Endodermal cell (in vitro differentiated cells): ENCODE results near the gene DNAH5. TPM values are rescaled to one million over a fixed set of nuclear protein-coding genes. Genes with fewer than 3 reads are reported as not detected.

Source experiments
- DNase-seq: peaks from one replicate; pipeline ENCODE4 v3.0.0-alpha.2; 2017
- H3K27ac ChIP-seq: 2 replicates; pipeline ENCODE4 v1.5.1; 2013; ENCODE audit warnings: mild to moderate bottlenecking, low read depth, low read length, moderate library complexity
- H3K27me3 ChIP-seq: 2 replicates; pipeline ENCODE4 v1.6.1; 2013; ENCODE audit warnings: mild to moderate bottlenecking, low read length, moderate library complexity; ENCODE audit not compliant: insufficient read depth, control insufficient read depth, poor library complexity, severe bottlenecking
- H3K36me3 ChIP-seq: 2 replicates; pipeline ENCODE4 v1.7.0; 2013; ENCODE audit warnings: mild to moderate bottlenecking, low read length, moderate library complexity; ENCODE audit not compliant: control insufficient read depth, insufficient read depth
- H3K4me1 ChIP-seq: one replicate; pipeline ENCODE4 v1.7.0; 2013; ENCODE audit warnings: low read length; ENCODE audit not compliant: control insufficient read depth, insufficient read depth
- H3K4me3 ChIP-seq: 2 replicates; pipeline ENCODE4 v1.5.1; 2013; ENCODE audit warnings: mild to moderate bottlenecking, low read length, moderate library complexity
- H3K9ac ChIP-seq: 2 replicates; pipeline ENCODE4 v1.6.1; 2013; ENCODE audit warnings: mild to moderate bottlenecking, low read length, moderate library complexity; ENCODE audit not compliant: poor library complexity, severe bottlenecking; ENCODE audit errors: extremely low read depth
- H3K9me3 ChIP-seq: 2 replicates; pipeline ENCODE4 v1.6.1; 2013; ENCODE audit warnings: mild to moderate bottlenecking, low read length, moderate library complexity; ENCODE audit not compliant: control insufficient read depth
- H3K27ac Mint-ChIP-seq: 2 replicates; pipeline ENCODE4 v1.8.0; 2020; ENCODE audit warnings: mixed read lengths
- H3K27me3 Mint-ChIP-seq: 2 replicates; pipeline ENCODE4 v1.8.0; 2021; ENCODE audit warnings: mild to moderate bottlenecking, mixed read lengths; ENCODE audit not compliant: insufficient read depth
- H3K36me3 Mint-ChIP-seq: 2 replicates; pipeline ENCODE4 v1.8.0; 2020; ENCODE audit warnings: low read depth, mixed read lengths
- H3K4me1 Mint-ChIP-seq: 2 replicates; pipeline ENCODE4 v1.8.0; 2020; ENCODE audit warnings: mixed read lengths
- H3K4me3 Mint-ChIP-seq: 2 replicates; pipeline ENCODE4 v1.8.0; 2020; ENCODE audit warnings: mild to moderate bottlenecking, moderate library complexity, mixed read lengths
- H3K9me3 Mint-ChIP-seq: 2 replicates; pipeline ENCODE4 v1.8.0; 2020; ENCODE audit warnings: mild to moderate bottlenecking, mixed read lengths
- WGBS, 2 experiments: methylation state at CpG; one replicate each; pipeline versions ENCODE4 v1.1.5 to v1.1.7; 2013; ENCODE audit warnings: missing lambda C conversion rate in 2 of 2, mixed read lengths in 1 of 2; ENCODE audit not compliant: insufficient coverage in 1 of 2, insufficient read length in 1 of 2; 5-methylcytosine and 5-hydroxymethylcytosine counted together
- total RNA-seq, 2 donors: library from RNA; stranded (reverse); fragmentation: NEBNext Ultra II Directional in 1 of 2; extraction: Animal tissue kit (Norgen Biotek cat#: 25700) in 1 of 2; gene quantifications; 2 replicates in 1 of 2; 3 replicates in 1 of 2; pipeline ENCODE4 v1.2.1, GENCODE V29; 2021
- TF ChIP-seq, protein P1 (sequence below): fragments of 200-600 bp; sonication (generic); conservative IDR thresholded peaks from 2 replicates; pipeline ENCODE4 v1.5.0; 2021; ENCODE audit warnings: antibody characterized with exemption, mild to moderate bottlenecking

Gene DNAH5
- total RNA-seq, 2 donors from 2014 or later, result 0.84 to 1.8 TPM

- no peaks in the 10 kb centered on the region for H3K36me3 ChIP-seq
- 99 to 100% methylated on average over 1 to 3 of the region's 3 CpGs for WGBS, 2 experiments
- H3K36me3 Mint-ChIP-seq, result no peaks in the 10 kb centered on the region
- no peaks in the 10 kb centered on the region for H3K9me3 ChIP-seq
- TF ChIP-seq, protein P1, sequence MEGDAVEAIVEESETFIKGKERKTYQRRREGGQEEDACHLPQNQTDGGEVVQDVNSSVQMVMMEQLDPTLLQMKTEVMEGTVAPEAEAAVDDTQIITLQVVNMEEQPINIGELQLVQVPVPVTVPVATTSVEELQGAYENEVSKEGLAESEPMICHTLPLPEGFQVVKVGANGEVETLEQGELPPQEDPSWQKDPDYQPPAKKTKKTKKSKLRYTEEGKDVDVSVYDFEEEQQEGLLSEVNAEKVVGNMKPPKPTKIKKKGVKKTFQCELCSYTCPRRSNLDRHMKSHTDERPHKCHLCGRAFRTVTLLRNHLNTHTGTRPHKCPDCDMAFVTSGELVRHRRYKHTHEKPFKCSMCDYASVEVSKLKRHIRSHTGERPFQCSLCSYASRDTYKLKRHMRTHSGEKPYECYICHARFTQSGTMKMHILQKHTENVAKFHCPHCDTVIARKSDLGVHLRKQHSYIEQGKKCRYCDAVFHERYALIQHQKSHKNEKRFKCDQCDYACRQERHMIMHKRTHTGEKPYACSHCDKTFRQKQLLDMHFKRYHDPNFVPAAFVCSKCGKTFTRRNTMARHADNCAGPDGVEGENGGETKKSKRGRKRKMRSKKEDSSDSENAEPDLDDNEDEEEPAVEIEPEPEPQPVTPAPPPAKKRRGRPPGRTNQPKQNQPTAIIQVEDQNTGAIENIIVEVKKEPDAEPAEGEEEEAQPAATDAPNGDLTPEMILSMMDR, result no peak
- H3K4me3 ChIP-seq, result no peak overlapping the region
- peaks cover 2% of the 10 kb centered on the region for H3K4me1 ChIP-seq
- H3K27me3 Mint-ChIP-seq, result no peaks in the 10 kb centered on the region
- H3K9ac ChIP-seq, result no peak overlapping the region
- H3K4me3 Mint-ChIP-seq, result no peak overlapping the region
- H3K4me1 Mint-ChIP-seq, result peaks cover 31% of the 10 kb centered on the region
- DNase-seq, result no peak
- no peak overlapping the region for H3K27ac Mint-ChIP-seq
- no peaks in the 10 kb centered on the region for H3K9me3 Mint-ChIP-seq
- no peaks in the 10 kb centered on the region for H3K27me3 ChIP-seq
- H3K27ac ChIP-seq, result no peak overlapping the region
These were observed 783 bp upstream of the DNAH5 start for GRCh38 chr5:13945271-13945670.

GRCh38 chr5:13943676-13944075 is 812 bp downstream of the DNAH5 start:
- H3K4me1 Mint-ChIP-seq, result peaks cover 44% of the 10 kb centered on the region
- Histone ChIP-seq H3K27me3 (no peaks in the 10 kb centered on the region), H3K27ac (no peak overlapping the region), H3K4me3 (no peak overlapping the region), H3K36me3 (no peaks in the 10 kb centered on the region), H3K4me1 (peaks cover 3% of the 10 kb centered on the region), H3K9ac (no peak overlapping the region), H3K9me3 (no peaks in the 10 kb centered on the region)
- no peaks in the 10 kb centered on the region for H3K9me3 Mint-ChIP-seq
- DNase-seq, result no peak
- H3K27me3 Mint-ChIP-seq, result no peaks in the 10 kb centered on the region
- H3K36me3 Mint-ChIP-seq, result no peaks in the 10 kb centered on the region
- H3K4me3 Mint-ChIP-seq, result no peak overlapping the region
- TF ChIP-seq, protein P1, result no peak
- no peak overlapping the region for H3K27ac Mint-ChIP-seq
- 40 to 58% methylated on average over 1 of the region's 1 CpG for WGBS, 2 experiments

GRCh38 chr5:13941468-13941867 is 3.0 kb downstream of the DNAH5 start:
- Histone ChIP-seq H3K27me3 (no peaks in the 10 kb centered on the region), H3K27ac (no peak overlapping the region), H3K9ac (no peak overlapping the region), H3K9me3 (no peaks in the 10 kb centered on the region), H3K4me1 (peaks cover 5% of the 10 kb centered on the region), H3K36me3 (no peaks in the 10 kb centered on the region), H3K4me3 (no peak overlapping the region)
- Mint-ChIP-seq H3K9me3 (no peaks in the 10 kb centered on the region), H3K27me3 (no peaks in the 10 kb centered on the region), H3K4me1 (peaks cover 46% of the 10 kb centered on the region), H3K36me3 (no peaks in the 10 kb centered on the region), H3K4me3 (no peak overlapping the region), H3K27ac (no peak overlapping the region)
- WGBS, 2 experiments, result 50 to 80% methylated on average over 1 to 3 of the region's 3 CpGs
- TF ChIP-seq, protein P1, result no peak
- DNase-seq, result no peak
